ENCODE measurements around the gene MAP3K5. TPM values are rescaled to one million over a fixed set of nuclear protein-coding genes. Genes with fewer than 3 reads are reported as not detected.

MAP3K5 gene
- total and polyA plus RNA-seq, 4 experiments from 2014 or later = 7.3 to 31.7 (median 28.8) TPM

DNA sequence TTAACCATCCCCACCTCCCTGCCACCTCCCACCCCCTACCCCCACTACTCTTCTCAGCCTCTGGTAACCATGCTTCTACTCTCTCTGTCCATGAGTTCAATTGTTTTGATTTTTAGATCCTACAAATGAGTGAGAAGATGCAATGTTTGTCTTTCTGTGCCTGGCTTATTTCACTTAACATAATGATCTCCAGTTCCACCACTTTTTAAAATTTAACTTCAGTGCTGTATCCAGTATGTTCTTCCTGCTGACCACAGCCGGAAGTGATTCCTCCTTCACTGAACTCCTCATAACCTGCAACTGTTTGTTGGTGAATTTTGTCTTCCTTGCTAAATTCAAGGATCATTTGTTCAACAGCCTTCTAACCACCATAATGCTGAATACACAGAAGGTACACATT is 245.9 kb downstream of the MAP3K5 start:
- H3K9me3 ChIP-seq (ENCODE audit: control insufficient read depth in 1 of 2, low read length in 2 of 2) = no peaks in the 10 kb centered on the region
- H3K27ac ChIP-seq (ENCODE audit: low read depth, low read length) = no peak overlapping the region
- Mint-ChIP-seq H3K27me3 (peaks cover 29 to 36% of the 10 kb centered on the region in 2 donors), H3K4me1 (peaks cover 0 to 13% (median 7%) of the 10 kb centered on the region in 4 donors), H3K9me3 (no peaks in the 10 kb centered on the region), H3K27ac (no peak overlapping the region), H3K36me3 (no peaks in the 10 kb centered on the region), H3K4me3 (no peak overlapping the region)
- H3K27me3 ChIP-seq (ENCODE audit: insufficient read depth, low read length) = peaks cover 14% of the 10 kb centered on the region
- POLR2A ChIA-PET (ENCODE audit: partially characterized antibody) = no interaction called here
- H3K4me3 ChIP-seq (ENCODE audit: low read length in 2 of 2) = no peak overlapping the region
- DNase-seq = no peak
- CTCF ChIA-PET (ENCODE audit: partially characterized antibody) = interaction anchor here (1.5 kb wide), 1 partner anchor 10 kb away, joined by 3 read pairs; no protein-coding TSS in a partner anchor
- intact Hi-C loops (cut with micrococcal nuclease) = no loop called here
- no peaks in the 10 kb centered on the region for H3K36me3 ChIP-seq (ENCODE audit: insufficient read depth, low read length)
- peaks cover 13% of the 10 kb centered on the region for H3K4me1 ChIP-seq (ENCODE audit: insufficient read depth, low read length)

- H3K36me3 ChIP-seq (ENCODE audit: insufficient read depth, low read length) = no peaks in the 10 kb centered on the region
- peaks cover 27 to 43% of the 10 kb centered on the region in 2 donors for H3K27me3 Mint-ChIP-seq
- DNase-seq = no peak
- CTCF ChIA-PET (ENCODE audit: partially characterized antibody) = no interaction called here
- no peaks in the 10 kb centered on the region for H3K36me3 Mint-ChIP-seq
- no peak overlapping the region for H3K4me3 ChIP-seq (ENCODE audit: low read length in 2 of 2)
- peaks cover 3% of the 10 kb centered on the region for H3K4me1 ChIP-seq (ENCODE audit: insufficient read depth, low read length)
- H3K27ac Mint-ChIP-seq = no peak overlapping the region
- no peaks in the 10 kb centered on the region for H3K9me3 ChIP-seq (ENCODE audit: control insufficient read depth in 1 of 2, low read length in 2 of 2)
- H3K9me3 Mint-ChIP-seq = no peaks in the 10 kb centered on the region
- intact Hi-C loops (cut with micrococcal nuclease) = no loop called here
- H3K27ac ChIP-seq (ENCODE audit: low read depth, low read length) = no peak overlapping the region
- H3K4me3 Mint-ChIP-seq = no peak overlapping the region
- POLR2A ChIA-PET (ENCODE audit: partially characterized antibody) = no interaction called here
- peaks cover 0 to 6% (median 2%) of the 10 kb centered on the region in 4 donors for H3K4me1 Mint-ChIP-seq
- peaks cover 13% of the 10 kb centered on the region for H3K27me3 ChIP-seq (ENCODE audit: insufficient read depth, low read length)
These were observed 248.0 kb downstream of the MAP3K5 start for GRCh38 chr6:136544326-136544725.

DNA sequence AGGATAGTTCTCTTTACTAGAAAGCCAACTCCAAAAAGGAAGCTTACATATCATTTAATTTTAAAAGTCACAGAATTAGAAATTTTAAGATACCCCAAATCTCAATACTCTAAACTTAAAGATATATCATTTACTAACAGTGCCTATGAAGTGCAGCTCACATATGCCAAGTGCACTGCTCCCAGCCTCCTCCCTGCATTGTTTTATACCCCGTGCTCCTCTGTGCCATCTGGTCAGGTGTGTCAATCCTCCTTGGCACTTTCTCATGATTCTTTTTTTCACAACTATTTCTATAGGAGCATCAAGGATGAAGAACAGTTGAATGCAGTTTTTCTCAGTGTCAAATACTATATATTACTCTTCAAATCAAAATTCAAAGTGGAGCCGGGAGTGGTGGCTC is 250.9 kb downstream of the MAP3K5 start:
- Histone ChIP-seq H3K27me3 (ENCODE audit: insufficient read depth, low read length) (no peaks in the 10 kb centered on the region), H3K9me3 (ENCODE audit: control insufficient read depth in 1 of 2, low read length in 2 of 2) (no peaks in the 10 kb centered on the region), H3K4me3 (ENCODE audit: low read length in 2 of 2) (no peak overlapping the region), H3K36me3 (ENCODE audit: insufficient read depth, low read length) (no peaks in the 10 kb centered on the region), H3K27ac (ENCODE audit: low read depth, low read length) (no peak overlapping the region), H3K4me1 (ENCODE audit: insufficient read depth, low read length) (no peaks in the 10 kb centered on the region)
- Mint-ChIP-seq H3K4me1 (no peaks in the 10 kb centered on the region), H3K4me3 (no peak overlapping the region), H3K9me3 (no peaks in the 10 kb centered on the region), H3K36me3 (no peaks in the 10 kb centered on the region), H3K27ac (no peak overlapping the region), H3K27me3 (peaks cover 12 to 31% of the 10 kb centered on the region in 2 donors)
- intact Hi-C loops (cut with micrococcal nuclease) = no loop called here
- no peak for DNase-seq
- POLR2A ChIA-PET (ENCODE audit: partially characterized antibody) = no interaction called here
- CTCF ChIA-PET (ENCODE audit: partially characterized antibody) = interaction anchor here (1.4 to 1.6 kb wide), 2 partner anchors 8 to 10 kb away, joined by 4 read pairs; partner anchors contain the start of gene MAP7

- Mint-ChIP-seq H3K27me3 (peaks cover 6 to 25% of the 10 kb centered on the region in 2 donors), H3K27ac (no peak overlapping the region), H3K4me3 (no peak overlapping the region), H3K9me3 (peaks cover 0 to 4% (median 0%) of the 10 kb centered on the region in 8 donors), H3K4me1 (no peaks in the 10 kb centered on the region), H3K36me3 (no peaks in the 10 kb centered on the region)
- Histone ChIP-seq H3K36me3 (ENCODE audit: insufficient read depth, low read length) (no peaks in the 10 kb centered on the region), H3K27me3 (ENCODE audit: insufficient read depth, low read length) (no peaks in the 10 kb centered on the region), H3K4me3 (ENCODE audit: low read length in 2 of 2) (no peak overlapping the region), H3K27ac (ENCODE audit: low read depth, low read length) (no peak overlapping the region), H3K4me1 (ENCODE audit: insufficient read depth, low read length) (no peaks in the 10 kb centered on the region), H3K9me3 (ENCODE audit: control insufficient read depth in 1 of 2, low read length in 2 of 2) (no peaks in the 10 kb centered on the region)
- ChIA-PET POLR2A (ENCODE audit: partially characterized antibody) (interaction anchor here (0.9 kb wide), 1 partner anchor 1436 kb away, joined by 3 read pairs; no protein-coding TSS in a partner anchor), CTCF (ENCODE audit: partially characterized antibody) (no interaction called here)
- DNase-seq = no peak
- intact Hi-C loops (cut with micrococcal nuclease) = no loop called here
These were observed 252.2 kb downstream of the MAP3K5 start for GRCh38 chr6:136539967-136540652.

DNA sequence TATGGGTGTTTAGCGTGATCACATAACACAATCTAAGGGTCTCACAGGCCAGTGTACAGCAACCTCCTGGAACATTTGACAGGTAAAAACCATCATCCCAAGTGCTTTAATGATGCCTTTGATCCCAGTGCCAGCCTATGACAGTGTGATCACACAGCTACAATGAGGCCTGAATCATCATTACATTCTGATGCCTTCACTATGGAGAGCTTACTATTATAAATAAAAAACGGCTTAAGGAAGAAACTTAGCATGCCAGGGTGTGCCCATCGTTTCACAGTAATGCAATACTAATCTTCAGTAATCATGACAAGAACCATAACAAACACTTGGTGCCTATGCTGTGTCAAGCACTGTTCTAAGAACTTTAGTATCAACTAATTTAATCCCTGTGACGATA is 253.4 kb downstream of the MAP3K5 start:
- no peak overlapping the region for H3K27ac Mint-ChIP-seq
- Histone ChIP-seq H3K4me1 (ENCODE audit: insufficient read depth, low read length) (no peaks in the 10 kb centered on the region), H3K4me3 (ENCODE audit: low read length in 2 of 2) (no peak overlapping the region), H3K27me3 (ENCODE audit: insufficient read depth, low read length) (no peaks in the 10 kb centered on the region), H3K9me3 (ENCODE audit: control insufficient read depth in 1 of 2, low read length in 2 of 2) (no peaks in the 10 kb centered on the region), H3K36me3 (ENCODE audit: insufficient read depth, low read length) (no peaks in the 10 kb centered on the region), H3K27ac (ENCODE audit: low read depth, low read length) (no peak overlapping the region)
- no peaks in the 10 kb centered on the region for H3K4me1 Mint-ChIP-seq
- H3K9me3 Mint-ChIP-seq = peaks cover 0 to 4% (median 0%) of the 10 kb centered on the region in 8 donors
- no peak overlapping the region for H3K4me3 Mint-ChIP-seq
- DNase-seq = no peak
- ChIA-PET POLR2A (ENCODE audit: partially characterized antibody) (no interaction called here), CTCF (ENCODE audit: partially characterized antibody) (interaction anchor here (0.6 kb wide), 1 partner anchor 231 kb away, joined by 4 read pairs; no protein-coding TSS in a partner anchor)
- peaks cover 5 to 15% of the 10 kb centered on the region in 2 donors for H3K27me3 Mint-ChIP-seq
- intact Hi-C loops (cut with micrococcal nuclease) = no loop called here
- H3K36me3 Mint-ChIP-seq = no peaks in the 10 kb centered on the region

DNA sequence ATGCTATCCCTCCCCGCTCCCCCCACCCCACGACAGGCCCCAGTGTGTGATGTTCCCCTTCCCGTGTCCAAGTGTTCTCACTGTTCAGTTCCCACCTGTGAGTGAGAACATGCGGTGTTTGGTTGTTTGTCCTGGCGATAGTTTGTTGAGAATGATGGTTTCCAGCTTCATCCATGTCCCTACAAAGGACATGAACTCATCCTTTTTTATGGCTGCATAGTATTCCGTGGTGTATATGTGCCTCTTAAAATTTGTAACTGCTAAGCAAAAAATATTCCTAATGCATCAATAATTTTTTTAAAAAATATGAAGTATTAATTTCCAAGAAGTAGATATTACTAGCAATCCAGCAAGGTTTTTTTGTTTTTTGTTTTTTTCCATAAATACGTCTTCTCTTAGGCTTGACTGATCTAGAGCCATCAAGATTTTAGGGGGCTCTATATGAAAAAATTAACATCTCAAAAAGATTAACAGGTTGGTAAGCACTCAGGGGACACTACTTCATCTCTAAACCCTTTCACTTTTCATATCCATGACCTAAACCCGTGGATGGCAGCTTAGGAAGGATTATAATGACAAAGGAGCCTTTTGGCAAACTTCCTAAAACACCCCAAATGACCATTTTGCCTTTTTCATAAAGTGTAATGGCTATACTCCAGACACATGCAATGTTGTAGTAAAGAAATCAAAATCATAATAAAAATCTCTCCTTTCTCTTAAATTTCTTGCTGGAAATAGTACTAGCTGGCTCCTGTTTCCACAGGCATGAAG is 256.2 kb downstream of the MAP3K5 start:
- no peak overlapping the region for H3K4me3 ChIP-seq (ENCODE audit: low read length in 2 of 2)
- CTCF ChIA-PET (ENCODE audit: partially characterized antibody) = no interaction called here

GRCh38 chr6:136535017-136535765 is 257.1 kb downstream of the MAP3K5 start:
- Histone ChIP-seq H3K4me3 (ENCODE audit: low read length in 2 of 2) (no peak overlapping the region), H3K9me3 (ENCODE audit: control insufficient read depth in 1 of 2, low read length in 2 of 2) (no peaks in the 10 kb centered on the region), H3K4me1 (ENCODE audit: insufficient read depth, low read length) (no peaks in the 10 kb centered on the region), H3K36me3 (ENCODE audit: insufficient read depth, low read length) (no peaks in the 10 kb centered on the region), H3K27ac (ENCODE audit: low read depth, low read length) (no peak overlapping the region), H3K27me3 (ENCODE audit: insufficient read depth, low read length) (no peaks in the 10 kb centered on the region)
- intact Hi-C loops (cut with micrococcal nuclease) = no loop called here
- H3K9me3 Mint-ChIP-seq = peaks cover 0 to 4% (median 0%) of the 10 kb centered on the region in 8 donors
- peak overlapping the region in 1 of 7 donors; percentile 57 for H3K27ac Mint-ChIP-seq
- no peak for DNase-seq
- H3K4me1 Mint-ChIP-seq = no peaks in the 10 kb centered on the region
- no peaks in the 10 kb centered on the region for H3K36me3 Mint-ChIP-seq
- H3K27me3 Mint-ChIP-seq = peaks cover 1 to 6% of the 10 kb centered on the region in 2 donors
- no peak overlapping the region for H3K4me3 Mint-ChIP-seq
- CTCF ChIA-PET (ENCODE audit: partially characterized antibody) = no interaction called here
- POLR2A ChIA-PET (ENCODE audit: partially characterized antibody) = no interaction called here

More for the DNA sequence above, 256.2 kb downstream of the MAP3K5 start:
- peaks cover 1 to 9% of the 10 kb centered on the region in 2 donors for H3K27me3 Mint-ChIP-seq
- POLR2A ChIA-PET (ENCODE audit: partially characterized antibody) = no interaction called here
- Histone ChIP-seq H3K4me1 (ENCODE audit: insufficient read depth, low read length) (no peaks in the 10 kb centered on the region), H3K36me3 (ENCODE audit: insufficient read depth, low read length) (no peaks in the 10 kb centered on the region), H3K27me3 (ENCODE audit: insufficient read depth, low read length) (no peaks in the 10 kb centered on the region), H3K9me3 (ENCODE audit: control insufficient read depth in 1 of 2, low read length in 2 of 2) (no peaks in the 10 kb centered on the region), H3K27ac (ENCODE audit: low read depth, low read length) (no peak overlapping the region)
- no peak overlapping the region for H3K4me3 Mint-ChIP-seq
- H3K9me3 Mint-ChIP-seq = peaks cover 0 to 4% (median 0%) of the 10 kb centered on the region in 8 donors
- no peak overlapping the region for H3K27ac Mint-ChIP-seq
- DNase-seq = no peak
- intact Hi-C loops (cut with micrococcal nuclease) = no loop called here
- no peaks in the 10 kb centered on the region for H3K36me3 Mint-ChIP-seq
- H3K4me1 Mint-ChIP-seq = no peaks in the 10 kb centered on the region
